NCI-H128 (cell line): ENCODE measurements around the gene PDE3A.
"Not testable (repeated sequence)": the region's sequence is repeated elsewhere in the genome, so short reads cannot be mapped to it uniquely, and the experiment has no call there.

Experiments used
- DNase-seq: peaks from one replicate; lab custom pipeline; 2025; ENCODE audit not compliant: unreplicated experiment; lab: John Stamatoyannopoulos, UW

Gene PDE3A

DNA sequence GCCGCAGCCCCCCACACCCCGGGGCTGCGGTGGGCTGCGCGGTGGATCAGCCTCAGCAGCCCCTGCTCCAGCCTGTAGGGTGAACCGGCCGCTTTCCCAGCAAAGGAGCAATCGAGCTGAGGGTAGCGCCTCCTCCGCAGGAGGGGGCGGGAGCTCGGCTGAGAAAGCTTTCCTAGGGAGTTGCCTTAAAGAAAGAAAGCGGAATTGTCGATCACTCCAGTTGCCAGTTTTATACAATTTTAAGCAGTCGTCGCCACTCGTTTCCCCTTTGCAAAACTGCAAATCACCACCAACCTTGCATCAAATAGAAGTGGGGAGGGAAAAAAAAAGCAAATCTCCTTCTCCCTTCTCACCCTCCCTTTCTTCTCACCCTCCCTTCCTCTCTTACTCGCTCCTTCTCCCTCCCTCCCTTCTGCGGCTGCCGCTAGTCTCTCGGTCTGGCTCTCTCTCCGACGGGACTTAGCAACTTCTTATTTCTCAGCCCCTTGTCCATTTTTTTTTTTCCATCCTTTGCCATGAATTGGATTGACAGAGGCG is at the start of gene PDE3A:
PDE3A (plus strand) TSS at position 424 of the 537 bp plus-strand sequence. CDS start 748 bp downstream, outside the sequence.
- DNase-seq, result no peak

DNA sequence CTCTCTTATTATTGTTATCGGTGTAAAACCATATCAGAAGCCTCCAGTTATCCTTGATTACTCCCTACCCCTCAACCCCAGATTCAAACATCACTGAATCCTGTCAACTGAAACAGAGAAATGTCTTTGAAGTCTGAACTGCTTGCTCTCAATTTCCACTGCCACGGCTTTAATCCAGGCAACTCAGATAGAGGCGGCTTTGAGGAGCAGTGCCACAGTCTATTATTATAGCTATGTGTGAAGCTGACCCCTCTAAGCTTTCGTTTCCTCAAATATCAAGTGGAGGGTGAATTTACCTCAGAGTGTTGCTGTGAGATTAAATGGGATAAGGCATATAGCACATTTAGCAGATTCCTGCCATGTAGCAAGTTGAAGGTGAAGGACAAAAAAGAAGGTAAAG is 49.0 kb upstream of the PDE3A start:
- no peak for DNase-seq

DNA sequence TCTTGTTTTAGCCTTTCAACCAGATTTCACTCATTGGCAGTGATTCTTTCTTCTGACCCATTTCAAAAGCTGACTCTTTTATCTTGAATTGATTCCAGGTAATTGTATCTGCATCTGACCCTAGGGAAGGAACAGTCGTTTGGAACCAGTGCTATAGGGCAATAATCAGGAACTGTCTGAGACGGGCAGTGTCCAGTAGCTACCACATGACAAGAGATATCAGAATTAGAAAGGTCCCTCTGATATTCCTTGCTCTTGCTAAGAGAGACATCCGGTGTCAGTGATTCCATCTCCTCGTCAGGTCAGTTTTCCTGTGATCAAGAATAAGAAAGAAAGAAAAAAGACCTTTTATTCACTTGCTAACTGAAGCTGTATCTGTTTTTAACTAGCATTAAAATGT is 47.8 kb upstream of the PDE3A start:
- DNase-seq, result no peak

DNA sequence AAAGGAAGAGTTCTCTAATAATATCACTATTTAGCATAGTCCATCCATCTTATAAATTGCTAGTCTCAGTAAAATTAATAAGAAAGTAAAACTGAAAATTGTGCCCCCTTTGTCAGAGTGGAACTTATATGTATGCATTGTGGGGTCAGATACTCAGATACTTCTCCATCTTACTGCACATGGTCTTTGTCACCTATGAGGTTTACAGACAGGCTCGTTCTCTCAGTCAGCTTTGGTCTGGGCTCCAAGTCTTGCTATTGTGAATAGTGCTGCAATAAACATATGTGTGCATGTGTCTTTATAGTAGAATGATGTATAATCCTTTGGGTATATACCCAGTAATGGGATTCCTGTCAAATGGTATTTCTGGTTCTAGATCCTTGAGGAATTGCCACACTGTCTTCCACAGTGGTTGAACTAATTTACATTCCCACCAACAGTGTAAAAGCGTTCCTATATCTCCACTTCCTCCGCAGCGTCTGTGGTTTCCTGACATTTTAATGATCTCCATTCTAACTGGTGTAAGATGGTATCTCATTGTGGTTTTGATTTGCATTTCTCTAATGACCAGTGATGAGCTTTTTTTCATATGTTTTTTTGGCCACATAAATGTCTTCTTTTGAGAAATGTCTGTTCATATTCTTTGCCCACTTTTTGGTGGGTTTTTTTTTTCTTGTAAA is 37.4 kb upstream of the PDE3A start:
- not testable (repeated sequence) for DNase-seq

DNA sequence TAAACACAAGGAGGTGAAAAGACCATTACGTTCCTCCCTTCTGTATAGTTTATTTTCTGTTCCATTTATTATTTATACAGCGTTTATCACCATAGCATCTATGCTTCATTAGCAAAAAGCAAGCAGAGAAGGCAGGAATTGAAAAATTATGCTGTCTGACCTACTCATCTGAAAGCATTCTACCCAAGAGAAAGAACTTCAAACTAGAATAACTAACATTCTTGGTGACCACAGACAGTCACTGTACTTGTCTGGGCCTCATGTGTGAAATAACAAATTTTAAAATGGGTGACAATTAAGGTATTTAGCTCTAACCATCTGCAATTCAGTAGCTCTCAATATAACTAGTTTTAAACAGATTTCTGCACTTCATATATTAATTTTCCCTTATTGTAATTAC is 29.3 kb upstream of the PDE3A start:
- DNase-seq, result no peak

DNA sequence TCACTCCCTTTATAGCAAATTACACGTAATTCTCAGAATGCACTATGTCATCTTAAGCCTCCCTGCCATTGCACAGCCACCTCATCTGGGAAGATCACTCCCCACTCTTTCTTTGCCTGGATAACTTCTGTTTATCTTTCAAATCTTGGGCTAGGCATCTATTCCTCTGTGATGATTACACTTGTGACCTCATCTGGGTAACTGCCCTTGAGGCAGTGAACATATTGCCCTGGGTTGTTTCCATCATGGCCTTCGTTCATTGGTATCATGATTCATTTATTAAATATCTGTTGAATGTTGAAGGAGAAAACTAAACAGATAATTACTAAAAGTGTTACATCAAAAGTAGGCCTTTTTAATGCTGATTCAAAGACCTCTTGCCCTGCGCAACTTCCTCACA is 26.2 kb upstream of the PDE3A start:
- no peak for DNase-seq

DNA sequence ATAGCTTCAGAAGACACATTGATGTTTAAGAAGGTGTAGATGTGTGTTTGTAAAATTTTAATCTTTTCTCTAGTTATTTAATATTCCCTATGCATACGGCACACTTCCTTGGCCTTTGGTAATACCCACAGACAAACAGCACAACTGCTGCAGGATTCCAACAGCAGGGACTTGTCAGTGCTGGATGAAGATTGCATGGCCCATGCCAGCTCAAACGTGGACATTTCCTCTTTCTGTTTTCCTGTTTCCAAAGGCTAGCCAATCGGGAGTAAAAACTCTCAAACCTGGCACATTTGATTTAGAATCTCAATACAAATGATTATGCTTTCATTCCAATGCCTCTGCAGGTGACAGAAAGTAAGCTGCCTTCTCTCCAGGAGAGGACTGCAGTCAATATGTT is 22.5 kb upstream of the PDE3A start:
- no peak for DNase-seq

DNA sequence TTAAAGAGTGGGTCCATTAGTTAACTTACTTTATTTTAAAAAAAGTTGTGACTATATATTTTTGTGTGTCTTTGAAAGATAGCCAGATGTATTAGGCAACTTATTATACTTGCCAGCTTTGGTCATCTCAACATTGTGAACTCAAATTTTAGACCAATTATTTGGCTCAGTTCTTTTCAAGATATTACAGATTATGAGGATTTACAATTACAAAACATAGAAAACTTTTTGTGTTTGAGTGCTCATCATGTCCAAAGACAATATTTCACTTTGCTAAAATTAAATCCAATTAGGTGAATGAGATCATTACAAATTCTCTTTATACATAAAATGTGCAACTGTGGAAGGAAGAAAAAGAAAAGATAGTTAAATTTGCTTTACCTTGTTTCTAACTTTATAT is 18.3 kb upstream of the PDE3A start:
- DNase-seq, result no peak

DNA sequence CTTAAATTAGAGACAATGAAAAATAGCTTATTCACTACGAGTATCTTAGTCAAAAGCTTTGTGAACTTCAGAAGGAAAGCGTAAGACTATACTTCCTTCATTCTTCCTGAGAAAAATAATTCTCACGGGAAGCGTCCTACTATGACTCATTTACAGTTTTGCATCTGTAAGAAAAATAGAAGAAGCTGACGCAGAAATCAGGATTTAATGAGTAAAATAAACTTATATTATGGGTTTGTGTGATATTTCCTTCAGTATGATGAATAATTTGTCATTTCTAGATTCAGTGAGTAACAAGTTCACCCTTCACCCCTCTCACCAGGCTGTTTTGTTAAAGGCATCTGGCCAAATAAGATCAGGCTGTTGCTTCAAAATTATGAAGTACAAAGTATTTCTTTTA is 17.8 kb upstream of the PDE3A start:
- DNase-seq, result no peak

DNA sequence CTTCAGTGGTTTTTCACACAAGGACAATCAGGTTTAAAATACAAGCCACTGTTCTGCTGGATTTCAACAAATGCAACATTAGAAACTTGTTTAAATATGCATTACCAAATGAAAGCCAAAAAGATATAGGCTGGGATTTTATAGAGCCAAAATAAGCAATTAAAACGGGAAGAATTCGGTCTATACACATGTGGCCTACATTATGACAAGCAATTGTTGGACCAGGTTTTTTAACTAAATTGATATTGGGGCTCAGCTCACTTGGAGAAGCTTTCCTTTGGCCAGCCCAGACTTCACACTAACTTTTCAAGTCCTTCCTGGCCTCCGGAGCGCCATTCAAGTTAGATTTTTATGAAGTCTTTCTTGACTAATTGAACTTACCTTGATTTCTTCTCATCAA is 16.9 kb upstream of the PDE3A start:
- DNase-seq, result no peak

DNA sequence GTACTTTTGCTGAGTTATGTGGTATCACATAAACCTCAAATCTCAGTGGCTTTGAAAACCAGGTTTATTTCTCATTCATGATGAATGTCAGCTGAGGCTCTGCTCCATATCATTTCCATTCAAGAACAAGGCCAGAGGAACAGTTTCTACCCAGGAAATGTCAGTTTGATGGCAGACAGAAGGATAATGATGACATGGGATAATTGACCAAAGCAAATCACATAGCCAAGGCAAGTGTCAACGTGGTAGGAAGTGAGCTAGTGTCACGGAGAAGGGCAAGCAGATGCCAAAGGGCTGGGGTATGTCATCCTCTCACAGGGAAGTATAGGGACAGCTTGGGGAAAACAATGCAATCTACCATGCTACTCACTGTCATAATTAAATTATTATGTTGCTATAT is 12.3 kb upstream of the PDE3A start:
- DNase-seq, result no peak

DNA sequence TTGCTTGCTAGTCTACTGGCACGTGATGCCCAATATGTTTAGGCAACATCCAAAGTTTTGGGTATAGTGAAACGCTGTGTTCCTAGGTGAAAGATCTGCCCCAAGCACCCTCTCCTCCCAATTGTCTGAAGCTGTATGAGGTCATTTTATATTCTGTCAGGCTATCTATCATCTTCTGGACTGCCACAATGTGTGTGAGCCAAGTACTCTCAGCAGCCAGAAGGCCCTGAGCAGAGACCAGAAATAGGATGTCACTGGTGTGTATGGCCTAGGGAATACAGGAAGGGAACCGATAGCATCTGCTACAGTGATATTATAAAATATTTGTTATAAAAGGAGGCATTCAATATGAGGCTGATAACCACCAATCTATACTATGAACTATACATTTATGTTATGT is 7.9 kb upstream of the PDE3A start:
- no peak for DNase-seq

DNA sequence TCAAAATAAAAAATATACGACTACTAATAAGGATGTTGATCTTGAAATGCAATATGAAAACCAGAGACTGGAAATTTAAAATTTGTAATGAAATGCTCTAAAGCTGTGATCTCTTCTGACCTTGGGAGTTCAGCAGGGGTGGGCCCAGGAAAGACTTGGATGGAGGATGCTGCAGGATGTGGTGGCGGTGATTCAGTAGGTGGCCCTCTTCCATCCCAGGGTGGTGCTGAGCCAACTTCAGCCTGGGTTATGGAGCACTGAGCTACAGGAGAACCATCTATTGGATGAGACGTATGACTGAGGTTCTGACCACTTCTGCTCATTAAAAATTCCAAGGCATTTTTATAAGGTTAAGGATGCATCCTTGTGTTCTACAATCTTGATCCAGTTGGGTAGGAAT is 6.9 kb upstream of the PDE3A start:
- no peak for DNase-seq

DNA sequence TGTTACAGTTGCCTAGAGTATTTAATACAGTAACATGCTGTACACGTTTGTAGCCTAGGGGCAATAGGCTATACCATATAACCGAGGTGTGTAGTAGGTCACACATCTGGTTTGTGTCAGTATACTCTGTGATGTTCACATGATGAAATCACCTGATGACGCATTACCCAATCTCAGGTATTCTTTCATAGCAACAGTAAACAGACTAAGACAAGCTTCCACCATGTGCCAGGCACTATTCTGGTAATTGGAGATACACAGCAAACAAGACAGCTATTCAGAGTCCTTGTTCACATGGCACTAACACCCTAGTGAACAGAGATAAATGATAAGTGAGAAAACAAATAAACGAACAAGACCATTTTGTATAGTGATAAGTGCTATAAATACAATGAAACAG is 3.8 kb upstream of the PDE3A start:
- DNase-seq, result no peak

DNA sequence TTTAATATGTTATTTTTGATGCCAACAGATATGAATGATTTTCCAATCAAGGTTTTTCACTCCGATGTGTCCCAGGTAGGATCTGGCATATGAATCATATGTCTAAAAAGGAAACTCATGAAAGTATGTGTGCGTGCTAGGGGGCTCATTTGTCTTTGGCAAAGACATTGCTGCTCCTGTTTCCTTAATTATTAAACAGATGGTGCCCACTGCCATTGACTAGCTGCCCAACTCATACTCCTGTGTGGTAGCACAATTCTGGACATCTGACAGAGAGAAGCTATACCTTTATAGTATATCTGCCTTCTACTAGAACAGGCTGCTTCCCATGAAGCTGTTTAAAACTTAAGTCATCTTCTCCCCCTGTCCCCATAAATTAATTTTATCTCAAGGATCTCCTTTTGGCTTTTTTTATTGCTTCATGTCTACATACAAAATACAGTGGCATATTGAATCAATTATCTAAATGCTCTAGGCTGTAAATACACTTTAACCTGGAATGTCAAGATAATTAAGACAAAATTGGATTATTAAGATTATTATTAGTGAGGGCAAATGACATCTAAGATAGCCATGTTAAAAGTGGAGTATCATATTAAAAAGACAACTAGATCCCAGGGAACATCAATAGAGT is 1.4 kb upstream of the PDE3A start:
- DNase-seq, result no peak

DNA sequence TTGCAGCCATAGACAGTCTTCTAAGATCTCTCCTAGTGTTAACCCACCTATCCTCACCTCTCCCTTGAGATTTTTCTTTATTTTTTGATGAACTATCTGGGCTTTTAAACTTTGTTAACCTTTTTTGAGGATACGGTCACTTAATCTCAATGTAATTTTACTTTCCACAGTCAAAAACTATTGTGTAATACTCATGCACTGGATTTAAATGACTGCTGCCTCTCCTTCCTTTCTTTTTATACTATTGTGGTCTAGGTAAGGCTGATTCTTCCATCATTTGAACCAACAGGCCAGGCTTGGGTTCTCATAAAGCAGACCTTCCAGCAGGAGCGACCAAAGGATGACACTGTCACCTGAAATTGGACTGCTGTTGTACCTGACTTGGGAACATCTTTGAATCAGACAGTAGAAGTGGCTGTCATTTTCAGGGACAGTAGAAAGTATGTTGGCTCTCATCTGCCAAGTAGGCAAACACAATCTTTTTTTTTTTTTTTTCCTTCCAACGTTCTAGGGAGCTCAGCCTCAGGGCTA is 689 bp upstream of the PDE3A start:
- no peak for DNase-seq

DNA sequence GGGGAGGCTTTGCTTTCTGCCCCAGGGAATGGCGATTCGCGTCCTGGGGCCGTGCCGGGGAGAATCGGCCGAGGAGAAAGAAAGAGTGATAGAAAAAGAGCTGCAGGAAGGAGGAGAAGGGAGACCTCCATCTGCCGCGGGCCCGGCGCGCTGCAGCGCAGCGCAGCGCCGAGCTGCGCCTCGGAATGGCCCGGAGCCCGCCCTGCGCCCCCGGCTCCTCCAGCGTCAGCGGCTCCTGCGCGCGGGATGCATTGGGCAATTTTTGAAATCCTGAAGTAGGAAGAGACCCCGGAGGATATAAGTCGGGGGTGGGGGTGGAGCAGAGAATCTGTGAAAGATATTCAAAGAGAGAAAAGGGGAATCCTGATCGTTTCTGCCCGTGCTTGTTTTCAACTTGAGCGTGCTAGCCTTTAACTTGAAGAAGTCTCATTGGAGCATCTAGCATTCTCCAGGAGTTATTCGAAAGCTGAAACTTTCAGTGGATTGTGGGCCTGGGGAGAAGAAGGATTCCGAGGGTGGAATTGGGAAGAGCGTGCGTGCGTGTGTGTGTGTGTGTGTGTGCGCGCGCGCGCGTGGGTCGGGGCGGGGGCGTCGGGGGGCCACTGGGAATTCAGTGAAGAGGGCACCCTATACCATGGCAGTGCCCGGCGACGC is 441 bp downstream of the PDE3A start:
- DNase-seq, result peak; percentile 7

DNA sequence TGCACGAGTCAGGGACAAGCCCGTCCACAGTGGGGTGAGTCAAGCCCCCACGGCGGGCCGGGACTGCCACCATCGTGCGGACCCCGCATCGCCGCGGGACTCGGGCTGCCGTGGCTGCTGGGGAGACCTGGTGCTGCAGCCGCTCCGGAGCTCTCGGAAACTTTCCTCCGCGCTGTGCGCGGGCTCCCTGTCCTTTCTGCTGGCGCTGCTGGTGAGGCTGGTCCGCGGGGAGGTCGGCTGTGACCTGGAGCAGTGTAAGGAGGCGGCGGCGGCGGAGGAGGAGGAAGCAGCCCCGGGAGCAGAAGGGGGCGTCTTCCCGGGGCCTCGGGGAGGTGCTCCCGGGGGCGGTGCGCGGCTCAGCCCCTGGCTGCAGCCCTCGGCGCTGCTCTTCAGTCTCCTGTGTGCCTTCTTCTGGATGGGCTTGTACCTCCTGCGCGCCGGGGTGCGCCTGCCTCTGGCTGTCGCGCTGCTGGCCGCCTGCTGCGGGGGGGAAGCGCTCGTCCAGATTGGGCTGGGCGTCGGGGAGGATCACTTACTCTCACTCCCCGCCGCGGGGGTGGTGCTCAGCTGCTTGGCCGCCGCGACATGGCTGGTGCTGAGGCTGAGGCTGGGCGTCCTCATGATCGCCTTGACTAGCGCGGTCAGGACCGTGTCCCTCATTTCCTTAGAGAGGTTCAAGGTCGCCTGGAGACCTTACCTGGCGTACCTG is 1.1 kb downstream of the PDE3A start:
- peak; percentile 49 for DNase-seq

DNA sequence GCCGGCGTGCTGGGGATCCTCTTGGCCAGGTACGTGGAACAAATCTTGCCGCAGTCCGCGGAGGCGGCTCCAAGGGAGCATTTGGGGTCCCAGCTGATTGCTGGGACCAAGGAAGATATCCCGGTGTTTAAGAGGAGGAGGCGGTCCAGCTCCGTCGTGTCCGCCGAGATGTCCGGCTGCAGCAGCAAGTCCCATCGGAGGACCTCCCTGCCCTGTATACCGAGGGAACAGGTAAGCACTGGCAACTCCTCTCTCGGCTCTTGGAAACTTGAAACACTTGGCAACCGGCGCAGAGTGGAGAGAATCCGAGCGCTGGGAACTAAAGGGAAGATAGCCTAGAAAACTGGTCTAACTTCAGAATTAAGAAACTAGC is 1.7 kb downstream of the PDE3A start:
- no peak for DNase-seq

DNA sequence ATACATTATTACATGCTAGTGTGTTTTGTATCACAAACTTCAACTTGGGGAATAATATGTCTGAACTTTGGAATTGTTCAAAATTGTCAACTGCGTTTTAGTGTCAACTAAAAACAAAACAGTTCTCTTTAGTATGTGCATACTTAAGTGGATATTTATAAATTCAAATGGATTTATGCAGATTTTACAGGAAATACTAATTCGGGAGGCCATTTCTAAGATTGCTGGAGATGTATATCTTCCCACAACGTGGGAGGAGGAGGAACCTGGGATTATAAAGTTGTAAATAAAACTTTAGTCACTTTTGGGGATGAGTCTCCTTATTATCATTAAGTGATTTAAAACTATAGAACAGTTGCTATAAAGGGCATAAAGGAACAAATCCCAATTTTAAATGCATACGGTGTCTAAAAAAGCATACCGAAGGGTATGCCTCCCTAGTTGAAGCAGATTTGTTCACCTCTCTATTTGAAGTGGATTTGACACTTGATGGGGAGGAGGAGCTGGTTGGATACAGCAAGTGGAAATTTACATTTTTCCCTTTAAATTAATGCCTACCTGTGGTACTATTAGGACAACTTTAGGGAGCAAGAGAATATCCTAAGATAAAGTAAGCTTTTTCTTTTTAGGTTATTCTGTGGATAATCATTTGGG is 2.7 kb downstream of the PDE3A start:
- DNase-seq, result no peak
